Activated naive CD4-positive, alpha-beta T cell treated with anti-CD3 and anti-CD28 coated beads, Interleukin-2, amount 50 U/mL, for 72 hours (primary cell): Measurements from ENCODE around the gene EFCAB11. TPM values are rescaled to one million over a fixed set of nuclear protein-coding genes. Genes with fewer than 3 reads are reported as not detected.

ENCODE experiments used
- ATAC-seq, 2 donors: fragments of 150-1000 bp; cut with Tn5 transposase; 2 replicates each; pipeline ENCODE4 v1.10.0; 2021; ENCODE audit warnings: mild to moderate bottlenecking in 2 of 2, moderate library complexity in 2 of 2
- DNase-seq, 2 donors: peaks; one replicate each; pipeline ENCODE4 v3.0.0; 2021 to 2022; ENCODE audit warnings: low spot score in 2 of 2
- H3K27ac Mint-ChIP-seq, 2 donors: one replicate each; pipeline ENCODE4 v1.8.0; 2022; ENCODE audit warnings: mild to moderate bottlenecking in 2 of 2, mixed read lengths in 2 of 2
- H3K36me3 Mint-ChIP-seq, 2 donors: one replicate each; pipeline ENCODE4 v1.8.0; 2022; ENCODE audit warnings: mixed read lengths in 2 of 2
- H3K9me3 Mint-ChIP-seq, 2 donors: one replicate each; pipeline ENCODE4 v1.8.0; 2022; ENCODE audit warnings: mixed read lengths in 2 of 2
- total RNA-seq, 2 donors: library from RNA; stranded (reverse); gene quantifications; one replicate each; pipeline ENCODE4 v1.2.3, GENCODE V29; 2022

Gene EFCAB11
- total RNA-seq, 2 donors from 2014 or later, result 8.9 to 12.5 TPM

- H3K27ac Mint-ChIP-seq, result no peak overlapping the region
- peaks cover 4 to 5% of the 10 kb centered on the region in 2 donors for H3K9me3 Mint-ChIP-seq
- peaks cover 0 to 11% of the 10 kb centered on the region in 2 donors for H3K36me3 Mint-ChIP-seq
- DNase-seq, result no peak
- no peak for ATAC-seq
Measured at GRCh38 chr14:89865153-89865552, 89.4 kb downstream of the EFCAB11 start.

- Mint-ChIP-seq H3K27ac (no peak overlapping the region), H3K36me3 (peaks cover 0 to 11% of the 10 kb centered on the region in 2 donors), H3K9me3 (peaks cover 4 to 5% of the 10 kb centered on the region in 2 donors)
- DNase-seq (no peak), ATAC-seq (no peak)
Measured at GRCh38 chr14:89862856-89863255, 91.7 kb downstream of the EFCAB11 start.

GRCh38 chr14:89861630-89862029 is 92.9 kb downstream of the EFCAB11 start:
- peaks cover 0 to 5% of the 10 kb centered on the region in 2 donors for H3K9me3 Mint-ChIP-seq
- ATAC-seq, result no peak
- no peak for DNase-seq
- peaks cover 0 to 11% of the 10 kb centered on the region in 2 donors for H3K36me3 Mint-ChIP-seq
- no peak overlapping the region for H3K27ac Mint-ChIP-seq

- DNase-seq (no peak), ATAC-seq (no peak)
- Mint-ChIP-seq H3K36me3 (peaks cover 0 to 6% of the 10 kb centered on the region in 2 donors), H3K9me3 (peaks cover 0 to 5% of the 10 kb centered on the region in 2 donors), H3K27ac (no peak overlapping the region)
Measured at GRCh38 chr14:89858089-89858488, 96.4 kb downstream of the EFCAB11 start.

GRCh38 chr14:89856871-89857345 is 97.6 kb downstream of the EFCAB11 start:
- Mint-ChIP-seq H3K36me3 (peaks cover 0 to 6% of the 10 kb centered on the region in 2 donors), H3K27ac (no peak overlapping the region), H3K9me3 (peaks cover 0 to 5% of the 10 kb centered on the region in 2 donors)
- DNase-seq (no peak), ATAC-seq (no peak)

GRCh38 chr14:89855961-89856656 is 98.4 kb downstream of the EFCAB11 start:
- Mint-ChIP-seq H3K27ac (no peak overlapping the region), H3K9me3 (peaks cover 0 to 2% of the 10 kb centered on the region in 2 donors), H3K36me3 (peaks cover 0 to 2% of the 10 kb centered on the region in 2 donors)
- ATAC-seq, result no peak
- no peak for DNase-seq

GRCh38 chr14:89853936-89854693 is 100.4 kb downstream of the EFCAB11 start:
- DNase-seq (no peak), ATAC-seq (no peak)
- Mint-ChIP-seq H3K9me3 (no peaks in the 10 kb centered on the region), H3K27ac (no peak overlapping the region), H3K36me3 (no peaks in the 10 kb centered on the region)

GRCh38 chr14:89851106-89851505 is 103.4 kb downstream of the EFCAB11 start:
- ATAC-seq, result no peak
- Mint-ChIP-seq H3K27ac (no peak overlapping the region), H3K9me3 (peaks cover 0 to 4% of the 10 kb centered on the region in 2 donors), H3K36me3 (no peaks in the 10 kb centered on the region)
- DNase-seq, result no peak

GRCh38 chr14:89849931-89850330 is 104.6 kb downstream of the EFCAB11 start:
- no peak for ATAC-seq
- no peak overlapping the region for H3K27ac Mint-ChIP-seq
- peaks cover 0 to 4% of the 10 kb centered on the region in 2 donors for H3K9me3 Mint-ChIP-seq

GRCh38 chr14:89848165-89848564 is 106.4 kb downstream of the EFCAB11 start:
- no peak for ATAC-seq
- Mint-ChIP-seq H3K9me3 (peaks cover 0 to 4% of the 10 kb centered on the region in 2 donors), H3K27ac (no peak overlapping the region), H3K36me3 (no peaks in the 10 kb centered on the region)
- DNase-seq, result no peak

More at GRCh38 chr14:89849931-89850330, 104.6 kb downstream of the EFCAB11 start:
- no peaks in the 10 kb centered on the region for H3K36me3 Mint-ChIP-seq
- no peak for DNase-seq

- no peak for DNase-seq
- ATAC-seq, result no peak
- Mint-ChIP-seq H3K27ac (no peak overlapping the region), H3K36me3 (no peaks in the 10 kb centered on the region), H3K9me3 (peaks cover 0 to 4% of the 10 kb centered on the region in 2 donors)
Measured at GRCh38 chr14:89845346-89845745, 109.2 kb downstream of the EFCAB11 start.

GRCh38 chr14:89844508-89844907 is 110.0 kb downstream of the EFCAB11 start:
- ATAC-seq, result no peak
- Mint-ChIP-seq H3K27ac (no peak overlapping the region), H3K9me3 (peaks cover 0 to 4% of the 10 kb centered on the region in 2 donors), H3K36me3 (no peaks in the 10 kb centered on the region)
- no peak for DNase-seq

GRCh38 chr14:89842837-89843236 is 111.7 kb downstream of the EFCAB11 start:
- Mint-ChIP-seq H3K9me3 (peaks cover 4 to 8% of the 10 kb centered on the region in 2 donors), H3K36me3 (no peaks in the 10 kb centered on the region), H3K27ac (no peak overlapping the region)
- no peak for ATAC-seq
- no peak for DNase-seq

GRCh38 chr14:89841851-89842250 is 112.7 kb downstream of the EFCAB11 start:
- no peak for ATAC-seq
- Mint-ChIP-seq H3K9me3 (peaks cover 4 to 8% of the 10 kb centered on the region in 2 donors), H3K27ac (no peak overlapping the region), H3K36me3 (no peaks in the 10 kb centered on the region)
- no peak for DNase-seq

- ATAC-seq (no peak), DNase-seq (no peak)
- Mint-ChIP-seq H3K36me3 (no peaks in the 10 kb centered on the region), H3K27ac (no peak overlapping the region), H3K9me3 (peaks cover 4% of the 10 kb centered on the region in 2 donors)
Measured at GRCh38 chr14:89836830-89837469, 117.6 kb downstream of the EFCAB11 start.

- H3K9me3 Mint-ChIP-seq, result peaks cover 0 to under 1% of the 10 kb centered on the region in 2 donors
- H3K27ac Mint-ChIP-seq, result no peak overlapping the region
- no peak for DNase-seq
- no peak for ATAC-seq
- H3K36me3 Mint-ChIP-seq, result no peaks in the 10 kb centered on the region
Measured at GRCh38 chr14:89833661-89834060, 120.9 kb downstream of the EFCAB11 start.

GRCh38 chr14:89833120-89833532 is 121.4 kb downstream of the EFCAB11 start:
- no peak for DNase-seq
- H3K27ac Mint-ChIP-seq, result no peak overlapping the region
- no peaks in the 10 kb centered on the region for H3K9me3 Mint-ChIP-seq
- H3K36me3 Mint-ChIP-seq, result no peaks in the 10 kb centered on the region
- no peak for ATAC-seq
